Measurements from ENCODE around the gene MACO1. TPM values are rescaled to one million over a fixed set of nuclear protein-coding genes. Genes with fewer than 3 reads are reported as not detected.
"Not testable (repeated sequence)": the region's sequence is repeated elsewhere in the genome, so short reads cannot be mapped to it uniquely, and the experiment has no call there.

The MACO1 gene
- total RNA-seq, 1 experiment from 2014 or later, result 16.3 TPM

GRCh38 chr1:25409641-25410427 is 20.9 kb upstream of the MACO1 start:
- H2BK20ac ChIP-seq (ENCODE audit: low read depth, low read length, poor library complexity, severe bottlenecking); H3K27me3 ChIP-seq (ENCODE audit: insufficient read depth, low read length); H3K23me2 ChIP-seq (ENCODE audit: insufficient read length, low read depth, low read length, poor library complexity, severe bottlenecking); H3K36me3 Mint-ChIP-seq (ENCODE audit: insufficient read depth in 1 of 3, low read depth in 3 of 3); H3K4me2 ChIP-seq (ENCODE audit: insufficient read depth, insufficient read length, low read length); H4K91ac ChIP-seq (ENCODE audit: insufficient read length, low read depth, low read length); H2BK15ac ChIP-seq (ENCODE audit: low read depth, low read length); H3K4ac ChIP-seq (ENCODE audit: low read depth, low read length); H3K4me1 Mint-ChIP-seq; H4K5ac ChIP-seq (ENCODE audit: insufficient read length, low read depth, low read length); H3K9ac ChIP-seq (ENCODE audit: extremely low read depth, insufficient read length, low read length); H3K9me3 ChIP-seq (ENCODE audit: control insufficient read depth, low read depth, low read length); H3K14ac ChIP-seq (ENCODE audit: insufficient read depth, low read length); H3K27ac Mint-ChIP-seq; H3T11ph ChIP-seq (ENCODE audit: low read length); H2BK5ac ChIP-seq (ENCODE audit: insufficient read length, low read length); H3K56ac ChIP-seq (ENCODE audit: insufficient read length, low read depth, low read length); H3K27me3 Mint-ChIP-seq (ENCODE audit: low read depth); H2AK5ac ChIP-seq (ENCODE audit: insufficient read length, low read length); H3K4me3 Mint-ChIP-seq; H3K23ac ChIP-seq (ENCODE audit: insufficient read length, low read depth, low read length); H4K20me1 ChIP-seq (ENCODE audit: control insufficient read depth, insufficient read depth, insufficient read length); H4K8ac ChIP-seq (replicated peaks; ENCODE audit: insufficient read length, low read depth, low read length); H3K79me1 ChIP-seq (ENCODE audit: insufficient read depth, low read depth, low read length, poor library complexity, severe bottlenecking); H3K4me1 ChIP-seq (ENCODE audit: insufficient read depth, low read length); H3K9me3 Mint-ChIP-seq; H3K79me2 ChIP-seq (ENCODE audit: insufficient read depth, low read length); H3K27ac ChIP-seq (ENCODE audit: insufficient read length, low read depth, low read length); H2BK12ac ChIP-seq (ENCODE audit: insufficient read length, low read depth, low read length); H2BK120ac ChIP-seq (ENCODE audit: low read depth, low read length, poor library complexity, severe bottlenecking); DNase-seq; H3K18ac ChIP-seq (ENCODE audit: insufficient read length, low read depth, low read length); H2AFZ ChIP-seq (ENCODE audit: low read length): not testable (repeated sequence)
- no CpG with 5 or more reads among the region's 10 CpGs for WGBS (ENCODE audit: extremely low coverage, insufficient read length, low lambda C conversion rate)

GRCh38 chr1:25412872-25413623 is 17.6 kb upstream of the MACO1 start:
- not testable (repeated sequence) for H3K27ac Mint-ChIP-seq; H3K79me1 ChIP-seq (ENCODE audit: insufficient read depth, low read depth, low read length, poor library complexity, severe bottlenecking); H4K20me1 ChIP-seq (ENCODE audit: control insufficient read depth, insufficient read depth, insufficient read length); H3K23ac ChIP-seq (ENCODE audit: insufficient read length, low read depth, low read length); H3K9ac ChIP-seq (ENCODE audit: extremely low read depth, insufficient read length, low read length); H2AFZ ChIP-seq (ENCODE audit: low read length); H3K4me1 Mint-ChIP-seq; DNase-seq; H3K18ac ChIP-seq (ENCODE audit: insufficient read length, low read depth, low read length); H3K4me2 ChIP-seq (ENCODE audit: insufficient read depth, insufficient read length, low read length); H3K4me1 ChIP-seq (ENCODE audit: insufficient read depth, low read length); H3K4ac ChIP-seq (ENCODE audit: low read depth, low read length); H3K27me3 ChIP-seq (ENCODE audit: insufficient read depth, low read length); H2BK20ac ChIP-seq (ENCODE audit: low read depth, low read length, poor library complexity, severe bottlenecking); H3K79me2 ChIP-seq (ENCODE audit: insufficient read depth, low read length); H3T11ph ChIP-seq (ENCODE audit: low read length); H4K8ac ChIP-seq (replicated peaks; ENCODE audit: insufficient read length, low read depth, low read length); H3K27me3 Mint-ChIP-seq (ENCODE audit: low read depth); H3K27ac ChIP-seq (ENCODE audit: insufficient read length, low read depth, low read length); H3K9me3 Mint-ChIP-seq; H2BK15ac ChIP-seq (ENCODE audit: low read depth, low read length); H4K91ac ChIP-seq (ENCODE audit: insufficient read length, low read depth, low read length); H3K56ac ChIP-seq (ENCODE audit: insufficient read length, low read depth, low read length); H2AK5ac ChIP-seq (ENCODE audit: insufficient read length, low read length); H3K23me2 ChIP-seq (ENCODE audit: insufficient read length, low read depth, low read length, poor library complexity, severe bottlenecking); H3K36me3 Mint-ChIP-seq (ENCODE audit: insufficient read depth in 1 of 3, low read depth in 3 of 3); H2BK120ac ChIP-seq (ENCODE audit: low read depth, low read length, poor library complexity, severe bottlenecking); H4K5ac ChIP-seq (ENCODE audit: insufficient read length, low read depth, low read length); H3K9me3 ChIP-seq (ENCODE audit: control insufficient read depth, low read depth, low read length); H2BK5ac ChIP-seq (ENCODE audit: insufficient read length, low read length); H2BK12ac ChIP-seq (ENCODE audit: insufficient read length, low read depth, low read length); H3K4me3 Mint-ChIP-seq; H3K14ac ChIP-seq (ENCODE audit: insufficient read depth, low read length)
- WGBS (ENCODE audit: extremely low coverage, insufficient read length, low lambda C conversion rate), result no CpG with 5 or more reads among the region's 14 CpGs
